Measurements from ENCODE around the gene VWA1.
A peak's percentile ranks its signal among the peaks of the same experiment; 100 is the strongest.
"Not testable (repeated sequence)": the region's sequence is repeated elsewhere in the genome, so short reads cannot be mapped to it uniquely, and the experiment has no call there.

The VWA1 gene

GRCh38 chr1:1402901-1403392 is 32.5 kb upstream of the VWA1 start:
- not testable (repeated sequence) for DNase-seq (ENCODE audit: low read depth, low spot score)

- DNase-seq (ENCODE audit: low read depth, low spot score): no peak
Observed at GRCh38 chr1:1403653-1404052, 31.8 kb upstream of the VWA1 start.

DNA sequence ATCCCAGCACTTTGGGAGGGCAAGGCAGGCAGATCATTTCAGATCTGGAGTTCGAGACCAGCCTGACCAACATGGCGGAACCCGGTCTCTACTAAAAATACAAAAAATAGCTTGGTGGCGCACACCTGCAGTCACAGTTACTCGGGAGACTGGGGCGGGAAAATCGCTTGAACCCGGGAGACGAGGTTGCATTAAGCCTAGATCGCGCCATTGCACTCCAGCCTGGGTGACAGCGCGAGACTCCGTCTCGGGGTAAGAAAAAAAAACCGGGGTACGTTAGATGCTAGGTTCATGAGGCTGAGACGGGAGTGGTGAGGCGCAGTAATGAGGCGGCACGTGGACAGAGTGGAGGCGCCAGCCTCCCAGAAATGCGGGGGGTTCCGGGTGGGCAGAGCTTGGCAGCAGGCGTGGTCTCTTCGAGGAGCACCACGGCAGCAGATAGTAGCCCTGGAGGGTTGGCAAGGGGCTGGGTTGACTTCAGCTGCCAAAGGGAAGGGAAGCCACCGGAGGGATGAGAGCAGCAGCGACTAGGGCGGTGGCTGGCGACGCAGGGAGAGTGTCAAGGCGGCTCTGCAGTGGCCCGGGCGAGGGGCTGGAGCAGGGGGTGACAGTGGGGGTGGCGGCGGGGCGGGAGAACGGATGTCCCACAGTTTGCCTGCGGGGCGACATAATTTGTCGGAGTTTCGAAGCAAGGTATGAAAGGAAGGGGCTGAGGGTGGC is 29.2 kb upstream of the VWA1 start:
- no peak for DNase-seq (ENCODE audit: low read depth, low spot score)

DNA sequence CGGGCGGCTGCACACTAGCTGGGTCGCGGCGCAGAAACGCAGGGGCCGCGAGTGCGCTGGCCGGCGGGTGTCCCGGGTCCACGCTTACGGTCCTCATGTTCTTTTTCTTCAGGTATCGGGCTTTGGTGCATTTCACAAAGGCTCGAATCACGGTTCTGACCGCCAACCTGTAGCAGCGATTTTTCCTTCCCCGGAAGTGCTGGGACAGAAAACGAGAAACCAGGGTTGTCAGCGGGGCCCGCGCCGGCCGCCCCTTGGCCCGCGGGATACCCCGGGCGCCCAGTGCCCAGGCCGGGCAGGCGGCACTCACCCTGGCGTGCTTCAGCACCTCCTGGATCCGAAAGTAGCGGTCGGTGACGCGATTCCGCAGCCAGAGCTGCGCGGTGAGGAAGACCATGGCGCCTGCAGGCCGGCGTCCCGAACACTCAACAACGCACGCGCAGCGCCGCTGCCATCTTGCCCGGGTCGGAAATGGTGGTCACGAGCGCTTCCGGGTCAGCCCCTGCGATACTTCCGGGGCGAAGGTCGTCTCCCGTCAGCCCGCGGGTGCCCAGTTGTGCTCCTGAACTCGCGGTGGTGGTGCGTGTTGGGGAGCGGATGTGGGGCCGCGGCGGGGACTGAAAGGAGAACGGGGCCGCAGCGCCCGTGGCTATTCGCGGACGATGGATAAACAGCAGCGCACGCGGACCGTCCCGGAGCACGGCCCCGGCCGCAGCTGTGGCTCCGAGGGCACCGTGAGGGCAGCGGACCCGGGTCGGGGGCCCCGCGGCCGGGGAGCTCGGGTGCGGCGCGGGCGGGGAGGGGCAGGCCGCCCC is 28.5 kb upstream of the VWA1 start, which contains the start of gene MRPL20:
MRPL20 (minus strand) TSS at position 473 of the 815 bp plus-strand sequence; CDS start at position 397, 76 bp downstream.
- DNase-seq (ENCODE audit: low read depth, low spot score): peak; percentile 90

GRCh38 chr1:1407636-1408318 is 27.7 kb upstream of the VWA1 start:
- DNase-seq (ENCODE audit: low read depth, low spot score): peak; percentile 58

DNA sequence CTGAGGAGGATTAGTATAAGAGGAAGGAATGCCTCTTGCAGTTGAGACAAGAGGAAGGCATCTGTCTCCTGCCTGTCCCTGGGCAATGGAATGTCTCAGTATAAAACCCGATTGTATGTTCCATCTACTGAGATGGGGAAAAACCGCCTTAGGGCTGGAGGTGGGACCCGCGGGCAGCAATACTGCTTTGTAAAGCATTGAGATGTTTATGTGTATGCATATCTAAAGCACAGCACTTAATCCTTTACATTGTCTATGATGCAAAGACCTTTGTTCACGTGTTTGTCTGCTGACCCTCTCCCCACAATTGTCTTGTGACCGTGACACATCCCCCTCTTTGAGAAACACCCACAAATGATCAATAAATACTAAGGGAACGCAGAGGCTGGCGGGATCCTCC is 25.3 kb upstream of the VWA1 start:
- not testable (repeated sequence) for DNase-seq (ENCODE audit: low read depth, low spot score)

- DNase-seq (ENCODE audit: low read depth, low spot score): no peak
Observed at GRCh38 chr1:1411626-1412025, 23.9 kb upstream of the VWA1 start.

DNA sequence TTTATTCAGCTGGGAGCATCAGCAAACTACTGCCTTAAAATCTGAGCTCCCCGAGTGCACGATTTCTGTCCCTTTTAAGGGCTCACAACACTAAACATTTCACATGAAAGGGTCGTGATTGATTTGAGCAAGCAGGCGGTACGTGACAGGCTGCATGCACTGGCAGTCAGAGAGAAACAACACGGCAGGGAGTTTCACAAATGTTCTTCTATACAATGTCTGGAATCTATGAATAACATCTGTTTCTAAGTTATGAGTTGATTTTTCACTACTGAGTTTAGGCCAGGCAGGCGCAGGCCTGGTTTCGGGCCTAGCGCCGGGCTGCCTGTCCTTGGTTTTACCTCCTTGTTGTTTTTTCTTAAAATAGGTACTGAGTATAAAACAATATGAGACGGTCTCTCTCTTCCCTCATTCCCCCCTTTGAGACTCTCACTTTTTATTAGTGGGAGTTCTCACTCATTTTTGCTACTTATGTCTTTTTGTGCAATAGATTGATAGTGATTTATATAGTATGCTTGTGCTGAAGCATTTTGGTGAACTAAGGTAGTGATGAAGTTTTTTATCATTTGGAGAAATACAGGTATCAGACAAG is 23.1 kb upstream of the VWA1 start:
- DNase-seq (ENCODE audit: low read depth, low spot score): not testable (repeated sequence)

DNA sequence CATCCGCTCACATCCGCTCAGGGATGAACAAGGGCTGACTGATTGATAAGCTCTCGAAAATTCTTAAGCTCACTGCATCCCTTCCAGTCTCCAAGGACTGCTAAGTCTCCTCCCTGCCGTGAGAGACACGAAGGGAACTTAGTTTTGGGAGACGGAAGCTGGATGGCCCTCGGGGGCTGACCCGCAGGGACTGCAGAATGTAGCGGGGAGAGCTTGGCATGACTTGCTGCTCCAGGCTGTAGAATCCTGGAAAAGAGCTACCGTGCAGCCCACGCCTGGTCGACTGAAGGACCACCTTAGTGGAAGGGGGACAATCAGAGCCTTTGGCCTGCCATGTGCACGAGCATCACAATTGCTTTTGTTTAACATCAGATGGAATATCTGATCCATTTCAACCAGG is 19.7 kb upstream of the VWA1 start:
- peak; percentile 50 for DNase-seq (ENCODE audit: low read depth, low spot score)

DNA sequence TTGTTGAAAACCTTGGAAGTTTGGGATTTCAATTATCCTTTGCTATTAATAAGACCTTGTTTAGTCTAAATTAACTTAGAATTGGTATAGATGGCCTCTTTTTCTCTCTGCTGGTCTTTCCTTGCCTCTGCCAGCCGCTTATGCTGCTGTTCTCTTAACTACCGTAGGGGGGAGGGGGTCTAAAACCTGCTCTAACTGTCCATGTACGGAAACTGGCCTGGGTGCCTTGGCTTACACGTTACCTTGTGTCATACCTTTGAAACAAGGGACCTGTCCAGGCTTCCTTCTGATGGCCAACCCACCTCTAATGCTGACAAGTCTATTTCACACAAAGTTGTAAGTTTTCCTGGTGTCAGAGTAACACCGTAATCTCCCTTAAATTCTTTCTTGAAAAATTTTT is 18.1 kb upstream of the VWA1 start:
- DNase-seq (ENCODE audit: low read depth, low spot score): not testable (repeated sequence)

DNA sequence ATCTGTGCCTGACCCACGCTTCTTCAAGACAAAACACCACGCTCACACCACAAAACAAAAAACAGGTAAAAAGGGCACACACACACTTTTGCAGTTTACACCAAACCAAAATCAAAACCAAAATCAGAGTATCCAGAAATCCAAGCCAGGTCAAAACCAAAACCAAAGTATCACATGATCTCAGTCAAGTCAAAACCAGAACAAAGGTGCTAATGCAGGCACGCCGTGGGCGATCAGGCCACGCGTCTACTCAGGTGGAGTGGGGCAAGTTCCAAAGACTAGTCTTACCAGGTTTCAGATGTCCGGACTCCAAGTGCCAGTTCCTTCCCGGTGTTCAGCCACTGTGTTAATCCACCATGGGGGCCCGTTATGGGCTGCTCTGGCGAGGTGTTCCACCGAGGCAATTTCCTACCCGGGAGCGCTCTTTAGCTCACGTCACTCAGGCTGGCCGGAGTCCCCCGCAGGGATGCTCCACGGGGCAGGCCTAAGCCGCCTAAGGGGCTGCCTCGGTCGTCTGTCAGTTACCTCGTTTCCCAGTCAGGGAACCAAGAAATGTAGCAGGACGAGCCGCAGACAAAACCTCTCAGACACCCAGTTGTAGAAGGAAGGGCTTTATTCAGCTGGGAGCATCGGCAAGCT is 17.5 kb upstream of the VWA1 start:
- DNase-seq (ENCODE audit: low read depth, low spot score): not testable (repeated sequence)

DNA sequence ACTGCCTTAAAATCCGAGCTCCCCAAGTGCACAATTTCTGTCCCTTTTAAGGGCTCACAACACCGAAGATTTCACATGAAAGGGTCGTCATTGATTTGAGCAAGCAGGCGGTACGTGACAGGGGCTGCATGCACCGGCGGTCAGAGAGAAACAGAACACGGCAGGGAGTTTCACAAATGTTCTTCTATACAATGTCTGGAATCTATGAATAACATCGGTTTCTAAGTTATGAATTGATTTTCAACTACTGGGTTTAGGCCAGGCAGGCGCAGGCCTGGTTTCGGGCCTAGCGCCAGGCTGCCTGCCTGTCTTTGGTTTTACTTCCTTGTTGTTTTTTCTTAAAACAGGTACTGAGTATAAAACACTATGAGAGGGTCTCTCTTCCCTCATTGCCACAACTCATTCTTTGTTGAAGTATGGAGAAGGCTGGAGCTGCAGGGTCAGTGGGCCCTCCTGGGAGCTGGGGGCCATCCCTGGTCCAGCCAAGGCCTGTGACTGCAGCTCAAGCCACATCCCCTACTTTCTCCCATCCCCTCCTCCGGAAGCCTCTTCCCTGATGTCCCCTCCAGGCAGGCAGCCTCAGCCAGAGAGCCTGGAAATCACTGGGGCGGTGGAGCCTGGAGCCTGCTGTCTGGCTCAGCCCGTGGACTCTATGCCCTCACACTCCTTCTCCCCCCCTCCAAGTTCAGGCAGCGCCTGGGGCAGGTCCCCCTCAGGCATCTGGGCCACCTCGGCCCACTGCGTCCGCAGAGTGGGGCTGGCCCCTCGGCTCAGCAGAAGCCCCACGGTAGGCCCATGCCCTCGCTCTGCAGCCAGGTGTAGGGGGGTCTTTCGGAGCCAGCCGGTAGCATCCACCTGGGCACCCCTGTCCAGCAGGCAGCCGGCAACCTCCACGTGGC is 16.8 kb upstream of the VWA1 start:
- DNase-seq (ENCODE audit: low read depth, low spot score): no peak

- no peak for DNase-seq (ENCODE audit: low read depth, low spot score)
Observed at GRCh38 chr1:1419363-1419812, 16.1 kb upstream of the VWA1 start.

DNA sequence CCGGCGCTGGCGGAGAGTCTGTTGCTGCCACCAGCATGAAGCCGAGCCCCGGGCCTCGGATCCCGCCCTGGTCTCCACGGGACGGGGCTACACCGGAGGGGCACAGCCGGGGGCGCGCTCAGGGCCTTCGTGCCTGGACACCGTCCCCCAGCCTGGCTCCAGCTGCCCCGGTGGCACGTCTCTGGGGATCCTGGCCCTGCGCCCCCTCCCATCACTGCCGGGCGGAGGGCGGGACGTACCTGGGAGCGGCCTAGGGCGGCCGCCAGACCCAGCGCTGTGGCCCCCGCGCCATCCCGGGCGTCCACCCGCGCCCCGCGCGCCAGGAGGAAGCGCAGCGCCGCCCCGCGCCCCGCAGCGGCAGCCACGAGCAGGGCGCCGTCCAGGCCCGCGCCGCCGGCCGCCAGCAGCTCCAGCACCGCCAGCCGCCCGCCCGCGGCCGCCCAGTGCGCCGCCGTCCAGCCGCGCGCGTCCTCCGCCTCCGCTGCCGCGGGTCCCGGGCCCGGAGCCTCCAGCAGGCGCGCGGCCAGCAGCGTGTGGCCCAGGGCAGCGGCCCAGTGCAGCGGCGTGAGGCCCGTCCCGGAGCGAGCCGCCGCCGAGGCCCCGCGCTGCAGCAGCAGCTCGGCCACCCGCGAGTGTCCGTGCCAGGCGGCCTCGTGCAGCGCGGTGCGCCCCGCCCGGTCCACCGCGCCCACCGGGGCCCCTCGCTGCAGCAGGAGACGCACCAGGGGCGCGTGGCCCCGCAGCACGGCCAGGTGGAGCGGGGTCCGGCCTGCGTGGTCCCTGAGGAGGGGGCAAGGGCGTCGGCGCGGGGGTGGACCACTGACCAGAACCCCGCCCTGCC is 15.5 kb upstream of the VWA1 start:
- no peak for DNase-seq (ENCODE audit: low read depth, low spot score)

DNA sequence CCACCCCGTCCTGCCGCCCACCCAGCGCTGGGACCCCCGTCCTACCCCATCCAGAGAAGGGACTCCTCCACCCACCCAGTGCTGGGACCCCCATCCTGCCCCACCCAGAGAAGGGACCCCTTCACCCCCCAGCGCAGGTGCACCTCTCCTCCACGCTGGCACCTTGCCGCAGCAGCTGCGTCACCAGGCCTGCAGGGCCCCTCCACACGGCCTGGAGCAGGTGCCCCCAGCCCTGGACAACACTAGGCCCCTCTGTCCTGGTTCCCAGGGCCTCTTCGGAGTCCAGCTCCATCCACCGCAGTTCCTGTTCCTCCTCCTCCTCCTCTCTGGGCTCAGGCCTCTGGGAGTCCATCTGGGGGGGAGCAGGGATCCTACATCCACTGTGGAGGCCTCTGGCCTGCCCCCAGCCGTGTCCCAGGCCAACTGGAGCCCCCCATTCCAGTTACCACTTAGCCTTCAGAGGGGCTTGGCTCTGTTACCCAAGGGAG is 14.8 kb upstream of the VWA1 start:
- DNase-seq (ENCODE audit: low read depth, low spot score): no peak

DNA sequence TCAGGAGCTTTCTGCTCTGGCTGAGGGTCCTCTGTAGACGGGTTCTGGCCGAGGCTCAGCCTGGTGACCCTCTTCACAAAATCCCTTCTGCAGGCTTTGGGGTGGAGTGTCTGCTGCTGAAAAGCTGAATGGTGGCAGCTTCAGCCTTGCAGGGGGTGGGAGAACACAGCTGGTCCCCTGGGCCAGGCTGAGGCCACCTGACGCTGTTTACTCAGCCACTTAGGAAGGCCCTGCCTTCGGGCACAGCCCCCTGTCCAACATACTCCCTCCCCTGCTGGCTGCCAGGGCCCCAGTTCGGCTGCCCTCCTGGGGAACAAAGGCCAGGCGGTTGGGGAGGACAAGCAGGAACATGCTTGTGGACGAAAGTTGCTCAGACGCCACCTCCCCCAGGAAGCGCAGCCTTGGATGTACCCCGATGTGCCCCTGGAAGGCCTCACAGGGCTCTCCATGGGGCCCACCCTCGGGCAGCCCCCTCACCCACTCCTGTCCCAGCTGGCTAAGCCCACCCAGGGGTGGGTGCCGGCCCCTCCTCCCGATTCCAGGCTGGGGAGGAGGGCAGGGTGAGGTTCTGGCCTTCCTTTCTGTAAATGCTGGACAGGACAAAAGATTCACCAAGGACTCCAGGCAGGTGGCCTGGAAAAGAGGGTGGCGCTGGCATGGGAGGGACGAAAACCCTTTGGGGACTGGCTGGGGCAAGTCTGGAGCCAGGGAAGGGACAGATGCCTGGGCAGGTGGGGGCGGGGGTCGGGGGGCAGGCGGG is 14.2 kb upstream of the VWA1 start, which contains the start of gene ANKRD65:
ANKRD65 (minus strand) TSS at position 130 of the 760 bp plus-strand sequence. CDS start 271 bp downstream, outside the sequence.
- DNase-seq (ENCODE audit: low read depth, low spot score): no peak

DNA sequence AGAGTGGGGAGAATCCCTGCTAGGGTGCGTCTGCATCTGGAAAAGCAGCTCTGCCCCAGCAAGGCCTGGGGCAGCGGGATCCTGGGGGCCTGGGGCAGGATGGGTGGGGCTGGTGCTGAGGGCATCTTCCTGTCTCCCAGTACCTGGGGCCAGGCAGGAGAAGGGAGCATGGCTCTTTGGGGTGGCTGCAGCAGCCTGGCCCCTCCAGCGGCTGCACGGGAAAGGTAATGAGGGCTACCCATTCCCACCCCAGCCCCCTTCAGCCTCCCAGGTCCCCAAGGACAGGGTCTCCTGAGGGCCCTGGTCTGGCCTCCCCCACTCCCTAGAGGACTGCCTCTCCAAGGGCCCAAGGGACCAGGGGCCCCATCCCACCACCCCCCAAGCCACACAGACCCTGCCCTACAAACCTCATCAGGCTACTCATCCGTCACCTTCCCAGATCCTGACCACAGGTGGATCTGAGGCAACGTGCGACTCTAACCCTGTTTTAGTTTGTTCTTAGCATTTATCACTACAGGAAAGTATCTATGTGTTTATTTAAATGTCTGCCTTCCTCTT is 13.5 kb upstream of the VWA1 start:
- no peak for DNase-seq (ENCODE audit: low read depth, low spot score)
